ENCODE results near the gene SYT12.

GRCh38 chr11:67076202-67076601, 53.3 kb downstream of the SYT12 start:
- TF ChIP-seq CTCF (IDR thresholded peaks at IDR 0.05) (no peak), EP300 (IDR thresholded peaks at IDR 0.05) (no peak), POLR2A (IDR thresholded peaks at IDR 0.05; ENCODE audit: low read depth) (no peak)
